MM.1S (cell line): ENCODE data around the gene OR2H1.

ENCODE experiments used
- DNase-seq: peaks from one replicate; pipeline ENCODE4 v3.0.0-alpha.2; 2015
- H2AFZ ChIP-seq: fragments of 300-600 bp; sonication (generic); 2 replicates; pipeline ENCODE4 v1.6.0; 2016; ENCODE audit warnings: antibody characterized with exemption, low read length
- H3F3A ChIP-seq: fragments of 300-600 bp; sonication (generic); 2 replicates; pipeline ENCODE4 v1.6.1; 2016; ENCODE audit warnings: mild to moderate bottlenecking, antibody characterized with exemption, low read length, moderate library complexity, mixed read lengths; ENCODE audit not compliant: insufficient read depth
- H3K27ac ChIP-seq: fragments of 300-600 bp; sonication (generic); 2 replicates; pipeline ENCODE4 v1.5.1; 2016; ENCODE audit warnings: mild to moderate bottlenecking, low read length
- H3K27me3 ChIP-seq: fragments of 300-600 bp; sonication (generic); replicated peaks from 2 replicates; pipeline ENCODE4 v1.6.0; 2016; ENCODE audit warnings: low read length; ENCODE audit not compliant: insufficient read depth
- H3K36me3 ChIP-seq: fragments of 300-600 bp; sonication (generic); replicated peaks from 2 replicates; pipeline ENCODE4 v1.6.1; 2016; ENCODE audit warnings: mild to moderate bottlenecking, low read length, mixed read lengths; ENCODE audit not compliant: insufficient read depth
- H3K4me1 ChIP-seq: fragments of 300-600 bp; sonication (generic); 2 replicates; pipeline ENCODE4 v1.6.1; 2016; ENCODE audit warnings: low read length, mixed read lengths
- H3K4me2 ChIP-seq: fragments of 300-600 bp; sonication (generic); 2 replicates; pipeline ENCODE4 v1.6.0; 2016; ENCODE audit warnings: low read depth, low read length
- H3K4me3 ChIP-seq: fragments of 300-600 bp; sonication (generic); 2 replicates; pipeline ENCODE4 v1.5.1; 2016; ENCODE audit warnings: low read length, mixed read lengths
- H3K79me2 ChIP-seq: fragments of 300-600 bp; sonication (generic); 2 replicates; pipeline ENCODE4 v1.6.1; 2016; ENCODE audit warnings: mixed run types, low read length, mixed read lengths
- H3K9ac ChIP-seq: fragments of 300-600 bp; sonication (generic); 2 replicates; pipeline ENCODE4 v1.6.1; 2016; ENCODE audit warnings: low read length, mixed read lengths
- H3K9me2 ChIP-seq: fragments of 300-600 bp; sonication (generic); replicated peaks from 2 replicates; pipeline ENCODE4 v1.6.1; 2016; ENCODE audit warnings: mild to moderate bottlenecking, low read length, mixed read lengths; ENCODE audit not compliant: insufficient read depth
- H3K9me3 ChIP-seq: fragments of 300-600 bp; sonication (generic); replicated peaks from 2 replicates; pipeline ENCODE4 v1.6.1; 2016; ENCODE audit warnings: mild to moderate bottlenecking, low read length, mixed read lengths; ENCODE audit not compliant: insufficient read depth
- H4K20me1 ChIP-seq: fragments of 300-600 bp; sonication (generic); 2 replicates; pipeline ENCODE4 v1.6.1; 2016; ENCODE audit warnings: mild to moderate bottlenecking, low read length, moderate library complexity, mixed read lengths; ENCODE audit not compliant: insufficient read depth
- EZH2 ChIP-seq: fragments of 300-600 bp; sonication (generic); optimal IDR thresholded peaks from 2 replicates; pipeline ENCODE3; 2017; ENCODE audit warnings: low read depth, mild to moderate bottlenecking, antibody characterized with exemption, low read length, mixed read lengths
- EZH2phosphoT487 ChIP-seq: fragments of 300-600 bp; sonication (generic); IDR thresholded peaks from 2 replicates; pipeline ENCODE4 v1.6.1; 2018; ENCODE audit warnings: antibody characterized with exemption, low read length
- TF ChIP-seq, protein P1 (sequence below): fragments of 300-600 bp; sonication (generic); IDR thresholded peaks from 2 replicates; pipeline ENCODE4 v1.5.1; 2016; ENCODE audit warnings: antibody characterized with exemption, low read length, mixed read lengths

OR2H1 gene

DNA sequence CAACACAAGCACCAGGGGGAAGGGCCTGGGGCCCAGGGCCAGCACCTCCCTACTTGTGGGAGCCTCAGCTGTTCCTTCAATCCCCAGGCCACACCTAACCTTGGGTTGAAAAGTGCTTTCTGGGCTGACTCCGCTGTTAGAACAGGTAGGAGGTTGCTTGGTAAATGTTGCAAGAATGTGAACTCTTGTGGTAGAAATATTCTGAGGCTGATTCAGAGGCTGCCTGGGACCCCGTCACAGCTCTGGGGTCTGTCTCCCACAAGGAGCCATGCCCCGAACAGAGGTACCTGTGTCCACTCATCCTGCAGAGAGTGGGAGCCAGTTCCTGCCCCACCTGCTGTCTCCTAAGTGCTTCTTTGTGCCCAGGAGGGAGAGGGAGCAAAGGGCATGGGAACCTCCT lies 45.2 kb downstream of the OR2H1 start:
- no peaks in the 10 kb centered on the region for H3K79me2 ChIP-seq
- H3K36me3 ChIP-seq: no peaks in the 10 kb centered on the region
- H3K4me2 ChIP-seq: no peak overlapping the region
- H4K20me1 ChIP-seq: no peaks in the 10 kb centered on the region
- H3K9me3 ChIP-seq: no peaks in the 10 kb centered on the region
- H3K9me2 ChIP-seq: no peaks in the 10 kb centered on the region
- H3K4me1 ChIP-seq: no peaks in the 10 kb centered on the region
- H3K27me3 ChIP-seq: no peaks in the 10 kb centered on the region
- DNase-seq: no peak
- H2AFZ ChIP-seq: no peak overlapping the region
- no peak overlapping the region for H3K4me3 ChIP-seq
- H3K9ac ChIP-seq: no peak overlapping the region
- no peaks in the 10 kb centered on the region for H3F3A ChIP-seq
- no peak overlapping the region for H3K27ac ChIP-seq
- TF ChIP-seq EZH2phosphoT487 (no peak), EZH2 (no peak)
- TF ChIP-seq, protein P1, sequence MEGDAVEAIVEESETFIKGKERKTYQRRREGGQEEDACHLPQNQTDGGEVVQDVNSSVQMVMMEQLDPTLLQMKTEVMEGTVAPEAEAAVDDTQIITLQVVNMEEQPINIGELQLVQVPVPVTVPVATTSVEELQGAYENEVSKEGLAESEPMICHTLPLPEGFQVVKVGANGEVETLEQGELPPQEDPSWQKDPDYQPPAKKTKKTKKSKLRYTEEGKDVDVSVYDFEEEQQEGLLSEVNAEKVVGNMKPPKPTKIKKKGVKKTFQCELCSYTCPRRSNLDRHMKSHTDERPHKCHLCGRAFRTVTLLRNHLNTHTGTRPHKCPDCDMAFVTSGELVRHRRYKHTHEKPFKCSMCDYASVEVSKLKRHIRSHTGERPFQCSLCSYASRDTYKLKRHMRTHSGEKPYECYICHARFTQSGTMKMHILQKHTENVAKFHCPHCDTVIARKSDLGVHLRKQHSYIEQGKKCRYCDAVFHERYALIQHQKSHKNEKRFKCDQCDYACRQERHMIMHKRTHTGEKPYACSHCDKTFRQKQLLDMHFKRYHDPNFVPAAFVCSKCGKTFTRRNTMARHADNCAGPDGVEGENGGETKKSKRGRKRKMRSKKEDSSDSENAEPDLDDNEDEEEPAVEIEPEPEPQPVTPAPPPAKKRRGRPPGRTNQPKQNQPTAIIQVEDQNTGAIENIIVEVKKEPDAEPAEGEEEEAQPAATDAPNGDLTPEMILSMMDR: no peak

DNA sequence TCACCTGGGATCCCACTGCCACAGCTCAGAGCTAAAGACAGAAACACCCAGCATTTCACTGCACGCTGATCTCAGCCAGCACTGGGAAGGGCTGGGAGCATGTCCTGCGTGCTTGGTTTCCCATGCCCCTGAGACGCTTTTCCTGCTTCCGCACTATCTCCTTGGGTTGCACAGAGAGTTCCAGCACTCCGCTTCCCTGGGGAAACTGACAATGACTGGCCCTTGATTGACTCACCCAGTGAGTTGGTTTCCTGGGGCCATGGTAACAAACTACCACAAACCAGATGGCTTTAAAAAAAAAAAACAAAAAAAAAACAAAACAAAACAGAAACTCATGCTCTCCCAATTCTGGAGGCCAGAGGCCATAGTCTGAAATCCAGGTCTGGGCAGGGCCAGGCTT lies 45.6 kb downstream of the OR2H1 start:
- no peaks in the 10 kb centered on the region for H3K27me3 ChIP-seq
- no peaks in the 10 kb centered on the region for H3K4me1 ChIP-seq
- H3F3A ChIP-seq: no peaks in the 10 kb centered on the region
- H3K4me2 ChIP-seq: no peak overlapping the region
- no peak for DNase-seq
- no peaks in the 10 kb centered on the region for H4K20me1 ChIP-seq
- no peak for TF ChIP-seq EZH2phosphoT487
- no peak overlapping the region for H3K9ac ChIP-seq
- no peak overlapping the region for H3K4me3 ChIP-seq
- no peaks in the 10 kb centered on the region for H3K36me3 ChIP-seq
- no peak overlapping the region for H3K27ac ChIP-seq
- H3K9me2 ChIP-seq: no peaks in the 10 kb centered on the region
- no peaks in the 10 kb centered on the region for H3K79me2 ChIP-seq
- H2AFZ ChIP-seq: no peak overlapping the region
- H3K9me3 ChIP-seq: no peaks in the 10 kb centered on the region

DNA sequence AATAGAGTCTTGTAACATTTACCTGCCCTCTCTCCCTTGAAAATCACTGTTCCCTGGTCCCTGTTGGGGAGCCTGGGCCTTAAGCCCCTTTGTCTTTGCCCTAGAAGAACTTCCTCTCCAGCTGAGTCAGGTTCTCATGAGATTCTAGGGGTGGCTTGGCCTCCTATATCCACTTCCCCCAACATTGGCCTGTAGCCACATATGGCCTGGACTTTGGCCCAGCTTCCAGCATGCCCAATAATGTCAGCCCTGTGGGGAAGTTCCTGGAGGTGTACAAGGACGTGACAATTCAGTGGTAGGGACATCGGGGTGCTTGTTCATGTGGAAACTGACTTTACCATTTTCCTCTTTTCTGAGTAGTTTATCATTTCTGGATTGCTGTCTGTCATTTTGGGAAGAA lies 48.0 kb downstream of the OR2H1 start:
- Histone ChIP-seq H3K27ac (no peak overlapping the region), H3F3A (no peaks in the 10 kb centered on the region), H3K36me3 (no peaks in the 10 kb centered on the region), H2AFZ (no peak overlapping the region), H3K4me2 (no peak overlapping the region), H3K4me3 (no peak overlapping the region), H3K4me1 (peaks cover 9% of the 10 kb centered on the region), H3K9ac (no peak overlapping the region), H3K9me2 (no peaks in the 10 kb centered on the region), H3K9me3 (no peaks in the 10 kb centered on the region), H3K79me2 (no peaks in the 10 kb centered on the region), H4K20me1 (no peaks in the 10 kb centered on the region), H3K27me3 (no peaks in the 10 kb centered on the region)
- DNase-seq: no peak
- TF ChIP-seq EZH2: no peak
- TF ChIP-seq, protein P1: no peak
- TF ChIP-seq EZH2phosphoT487: no peak

DNA sequence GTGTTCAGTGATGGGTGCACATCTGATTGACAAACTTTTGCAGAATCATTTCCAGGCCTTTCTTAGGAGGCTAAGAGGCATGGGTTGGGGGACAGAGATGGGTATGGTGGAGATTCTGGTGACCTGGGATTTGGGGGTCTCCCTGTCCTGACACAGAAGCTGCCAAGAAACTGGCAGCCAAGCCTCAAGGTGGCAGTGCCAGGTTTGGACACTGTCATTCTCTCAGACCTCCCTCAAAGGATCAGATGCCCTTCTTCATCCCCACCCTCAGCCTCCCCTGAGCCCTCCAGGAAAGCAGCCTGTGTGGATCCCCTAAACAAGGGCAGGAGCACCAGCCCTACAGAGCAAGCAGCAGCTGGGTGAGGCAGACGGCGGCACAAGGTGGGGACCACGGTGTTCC lies 48.9 kb downstream of the OR2H1 start:
- Histone ChIP-seq H3K4me1 (peaks cover 9% of the 10 kb centered on the region), H3F3A (no peaks in the 10 kb centered on the region), H4K20me1 (no peaks in the 10 kb centered on the region), H3K9ac (no peak overlapping the region), H3K79me2 (no peaks in the 10 kb centered on the region), H3K36me3 (no peaks in the 10 kb centered on the region), H3K9me3 (no peaks in the 10 kb centered on the region), H3K9me2 (no peaks in the 10 kb centered on the region), H2AFZ (no peak overlapping the region), H3K27me3 (no peaks in the 10 kb centered on the region), H3K4me2 (no peak overlapping the region), H3K4me3 (no peak overlapping the region), H3K27ac (no peak overlapping the region)
- TF ChIP-seq EZH2phosphoT487: no peak
- TF ChIP-seq, protein P1: no peak
- no peak for TF ChIP-seq EZH2
- no peak for DNase-seq
